Karpas-422 (cell line): ENCODE measurements around the gene CGN. TPM values are rescaled to one million over a fixed set of nuclear protein-coding genes. Genes with fewer than 3 reads are reported as not detected.

Source experiments
- DNase-seq: peaks from one replicate; pipeline ENCODE4 v3.0.0-alpha.2; 2015
- H2AFZ ChIP-seq: fragments of 200-600 bp; sonication (generic); 2 replicates; pipeline ENCODE4 v1.6.1; 2014; ENCODE audit warnings: antibody characterized with exemption, low read length, mixed read lengths
- H3K27ac ChIP-seq: fragments of 200-600 bp; sonication (generic); 2 replicates; pipeline ENCODE4 v1.5.1; 2014; ENCODE audit warnings: mild to moderate bottlenecking, low read length, moderate library complexity
- H3K27me3 ChIP-seq: fragments of 200-600 bp; sonication (generic); 2 replicates; pipeline ENCODE4 v1.6.1; 2014; ENCODE audit warnings: low read length, mixed read lengths
- H3K36me3 ChIP-seq: fragments of 200-600 bp; sonication (generic); 2 replicates; pipeline ENCODE4 v1.6.1; 2014; ENCODE audit warnings: low read length, mixed read lengths; ENCODE audit not compliant: insufficient read depth
- H3K4me1 ChIP-seq: fragments of 200-600 bp; sonication (generic); 2 replicates; pipeline ENCODE4 v1.6.1; 2014; ENCODE audit warnings: mild to moderate bottlenecking, low read length, mixed read lengths
- H3K4me2 ChIP-seq: fragments of 200-600 bp; sonication (generic); 2 replicates; pipeline ENCODE4 v1.6.1; 2014; ENCODE audit warnings: low read length, low read depth, mild to moderate bottlenecking; ENCODE audit not compliant: poor library complexity, severe bottlenecking
- H3K4me3 ChIP-seq: fragments of 200-600 bp; sonication (generic); 2 replicates; pipeline ENCODE4 v1.5.1; 2014; ENCODE audit warnings: mild to moderate bottlenecking, antibody characterized with exemption, low read length, mixed read lengths
- H3K79me2 ChIP-seq: fragments of 200-600 bp; sonication (generic); 2 replicates; pipeline ENCODE4 v1.6.1; 2014; ENCODE audit warnings: mild to moderate bottlenecking, low read length, mixed read lengths
- H3K9ac ChIP-seq: fragments of 200-600 bp; sonication (generic); 2 replicates; pipeline ENCODE4 v1.6.0; 2014; ENCODE audit warnings: low read length
- H3K9me2 ChIP-seq: fragments of 200-600 bp; sonication (generic), shearing (Covaris generic); replicated peaks from 2 replicates; pipeline ENCODE4 v1.6.0; 2014; ENCODE audit warnings: mild to moderate bottlenecking, low read length, moderate library complexity; ENCODE audit not compliant: insufficient read depth
- H3K9me3 ChIP-seq: fragments of 300-700, 200-600 bp; sonication (generic); 2 replicates; pipeline ENCODE4 v1.6.1; 2014; ENCODE audit warnings: low read length, mixed read lengths
- H4K20me1 ChIP-seq: fragments of 200-600 bp; sonication (generic); 2 replicates; pipeline ENCODE4 v1.6.1; 2014; ENCODE audit warnings: mild to moderate bottlenecking, antibody characterized with exemption, low read length, low read depth; ENCODE audit not compliant: insufficient read depth
- total RNA-seq: library from RNA; depleted of rRNA; stranded (reverse); fragments of >200 nt; shearing (Covaris generic); gene quantifications from 2 replicates; pipeline ENCODE4 v1.2.3, GENCODE V29; 2014; ENCODE audit warnings: low replicate concordance

Gene CGN
- total RNA-seq, 1 experiment from 2014 or later: not detected

GRCh38 chr1:151577173-151577572, 66.0 kb downstream of the CGN start:
- Histone ChIP-seq H3K4me3 (no peak overlapping the region), H3K27me3 (no peaks in the 10 kb centered on the region), H3K36me3 (no peaks in the 10 kb centered on the region), H2AFZ (no peak overlapping the region), H3K79me2 (no peaks in the 10 kb centered on the region), H3K4me2 (no peak overlapping the region), H3K9me2 (no peaks in the 10 kb centered on the region), H4K20me1 (no peaks in the 10 kb centered on the region), H3K27ac (no peak overlapping the region), H3K9me3 (no peaks in the 10 kb centered on the region), H3K9ac (no peak overlapping the region), H3K4me1 (no peaks in the 10 kb centered on the region)
- DNase-seq: no peak

GRCh38 chr1:151578941-151579340, 67.8 kb downstream of the CGN start:
- no peak overlapping the region for H3K9ac ChIP-seq
- H3K27ac ChIP-seq: no peak overlapping the region
- H3K9me2 ChIP-seq: no peaks in the 10 kb centered on the region
- H3K9me3 ChIP-seq: no peaks in the 10 kb centered on the region
- no peak overlapping the region for H2AFZ ChIP-seq
- H3K4me1 ChIP-seq: no peaks in the 10 kb centered on the region
- H4K20me1 ChIP-seq: no peaks in the 10 kb centered on the region
- no peaks in the 10 kb centered on the region for H3K36me3 ChIP-seq
- no peak overlapping the region for H3K4me2 ChIP-seq
- H3K4me3 ChIP-seq: no peak overlapping the region
- DNase-seq: no peak
- H3K79me2 ChIP-seq: no peaks in the 10 kb centered on the region
- H3K27me3 ChIP-seq: no peaks in the 10 kb centered on the region

GRCh38 chr1:151579436-151580225, 68.4 kb downstream of the CGN start:
- no peak for DNase-seq
- H4K20me1 ChIP-seq: no peaks in the 10 kb centered on the region
- no peaks in the 10 kb centered on the region for H3K4me1 ChIP-seq
- H3K9ac ChIP-seq: no peak overlapping the region
- H2AFZ ChIP-seq: no peak overlapping the region
- H3K9me2 ChIP-seq: no peaks in the 10 kb centered on the region
- H3K9me3 ChIP-seq: no peaks in the 10 kb centered on the region
- no peaks in the 10 kb centered on the region for H3K36me3 ChIP-seq
- no peak overlapping the region for H3K4me2 ChIP-seq
- no peak overlapping the region for H3K27ac ChIP-seq
- no peaks in the 10 kb centered on the region for H3K79me2 ChIP-seq
- no peak overlapping the region for H3K4me3 ChIP-seq
- H3K27me3 ChIP-seq: no peaks in the 10 kb centered on the region

- H3K27ac ChIP-seq: no peak overlapping the region
- no peak overlapping the region for H3K9ac ChIP-seq
- H3K9me3 ChIP-seq: no peaks in the 10 kb centered on the region
- no peaks in the 10 kb centered on the region for H3K36me3 ChIP-seq
- no peaks in the 10 kb centered on the region for H3K27me3 ChIP-seq
- no peaks in the 10 kb centered on the region for H4K20me1 ChIP-seq
- no peak for DNase-seq
- no peak overlapping the region for H3K4me2 ChIP-seq
- no peaks in the 10 kb centered on the region for H3K4me1 ChIP-seq
- no peaks in the 10 kb centered on the region for H3K9me2 ChIP-seq
- H2AFZ ChIP-seq: no peak overlapping the region
- no peaks in the 10 kb centered on the region for H3K79me2 ChIP-seq
- no peak overlapping the region for H3K4me3 ChIP-seq
Observed at GRCh38 chr1:151581451-151581850, 70.3 kb downstream of the CGN start.

- Histone ChIP-seq H3K9me2 (no peaks in the 10 kb centered on the region), H3K4me1 (no peaks in the 10 kb centered on the region), H3K79me2 (no peaks in the 10 kb centered on the region), H3K27ac (no peak overlapping the region), H3K4me3 (no peak overlapping the region), H3K27me3 (no peaks in the 10 kb centered on the region), H3K4me2 (no peak overlapping the region), H3K9me3 (no peaks in the 10 kb centered on the region), H4K20me1 (no peaks in the 10 kb centered on the region), H2AFZ (no peak overlapping the region), H3K36me3 (no peaks in the 10 kb centered on the region), H3K9ac (no peak overlapping the region)
- DNase-seq: no peak
Observed at GRCh38 chr1:151581921-151582320, 70.7 kb downstream of the CGN start.

GRCh38 chr1:151583796-151584195, 72.6 kb downstream of the CGN start:
- Histone ChIP-seq H3K79me2 (no peaks in the 10 kb centered on the region), H3K27me3 (no peaks in the 10 kb centered on the region), H3K36me3 (no peaks in the 10 kb centered on the region), H4K20me1 (no peaks in the 10 kb centered on the region), H3K4me1 (no peaks in the 10 kb centered on the region), H3K9me2 (no peaks in the 10 kb centered on the region), H2AFZ (no peak overlapping the region), H3K4me2 (no peak overlapping the region), H3K4me3 (no peak overlapping the region), H3K9ac (no peak overlapping the region), H3K9me3 (no peaks in the 10 kb centered on the region), H3K27ac (no peak overlapping the region)
- no peak for DNase-seq

GRCh38 chr1:151584278-151584677, 73.1 kb downstream of the CGN start:
- H3K27ac ChIP-seq: no peak overlapping the region
- no peaks in the 10 kb centered on the region for H3K27me3 ChIP-seq
- H2AFZ ChIP-seq: no peak overlapping the region
- DNase-seq: no peak
- H3K9me3 ChIP-seq: no peaks in the 10 kb centered on the region
- no peaks in the 10 kb centered on the region for H3K4me1 ChIP-seq
- no peaks in the 10 kb centered on the region for H4K20me1 ChIP-seq
- H3K4me2 ChIP-seq: no peak overlapping the region
- no peak overlapping the region for H3K9ac ChIP-seq
- H3K9me2 ChIP-seq: no peaks in the 10 kb centered on the region
- H3K4me3 ChIP-seq: no peak overlapping the region
- no peaks in the 10 kb centered on the region for H3K79me2 ChIP-seq
- H3K36me3 ChIP-seq: no peaks in the 10 kb centered on the region

GRCh38 chr1:151584780-151585179, 73.6 kb downstream of the CGN start:
- Histone ChIP-seq H3K9me2 (no peaks in the 10 kb centered on the region), H3K27me3 (no peaks in the 10 kb centered on the region), H3K4me3 (no peak overlapping the region), H4K20me1 (no peaks in the 10 kb centered on the region), H2AFZ (no peak overlapping the region), H3K4me2 (no peak overlapping the region), H3K9ac (no peak overlapping the region), H3K4me1 (no peaks in the 10 kb centered on the region), H3K36me3 (no peaks in the 10 kb centered on the region), H3K9me3 (no peaks in the 10 kb centered on the region), H3K27ac (no peak overlapping the region), H3K79me2 (no peaks in the 10 kb centered on the region)
- DNase-seq: no peak
